IMR-90 (cell line): Measurements from ENCODE around the gene SPCS2. TPM values are rescaled to one million over a fixed set of nuclear protein-coding genes. Genes with fewer than 3 reads are reported as not detected.

Source experiments
- ATAC-seq: fragments of 200-7000 bp; cut with Tn5 transposase; 2 replicates; pipeline ENCODE4 v1.9.1; 2020; ENCODE audit warnings: low read depth, mild to moderate bottlenecking, moderate library complexity
- BruUV-seq: library from RNA; stranded (reverse); fragments of 400-500 nt; replicated peaks from 2 replicates; lab custom pipeline; 2021; lab: Mats Ljungman, UMichigan
- CTCF ChIA-PET: fragments of 300-600 bp; formaldehyde crosslinking; extraction: SDS; loops from one replicate; lab custom pipeline; 2021; ENCODE audit warnings: antibody characterized with exemption; lab: Yijun Ruan, JAX
- POLR2A ChIA-PET: fragments of 300-600 bp; sonication (Branson Sonifier 250); formaldehyde crosslinking; loops from one replicate; lab custom pipeline; 2022; ENCODE audit warnings: antibody characterized with exemption; ENCODE audit not compliant: unreplicated experiment; lab: Charles Lee
- DNase-seq: peaks from one replicate; pipeline ENCODE4 v3.0.0; 2013
- H2AFZ ChIP-seq: replicated peaks from 2 replicates; pipeline ENCODE3; 2013; ENCODE audit warnings: low read length, mild to moderate bottlenecking; ENCODE audit not compliant: poor library complexity
- H2AK5ac ChIP-seq: 2 replicates; pipeline ENCODE4 v1.6.1; 2013; ENCODE audit warnings: low read depth, low read length, inconsistent platforms
- H2AK9ac ChIP-seq: replicated peaks from 2 replicates; pipeline ENCODE3; 2013; ENCODE audit warnings: mild to moderate bottlenecking, low read depth, low read length, moderate library complexity; ENCODE audit not compliant: poor library complexity
- H2BK120ac ChIP-seq: 2 replicates; pipeline ENCODE4 v1.6.1; 2013; ENCODE audit warnings: low read depth, low read length, inconsistent platforms
- H2BK15ac ChIP-seq: 3 replicates; pipeline ENCODE4 v1.6.1; 2013; ENCODE audit warnings: low read depth, low read length, inconsistent platforms
- H2BK20ac ChIP-seq: 2 replicates; pipeline ENCODE4 v1.6.1; 2013; ENCODE audit warnings: low read depth, mild to moderate bottlenecking, inconsistent platforms, low read length, moderate library complexity
- H2BK5ac ChIP-seq: 2 replicates; pipeline ENCODE4 v1.6.1; 2013; ENCODE audit warnings: mild to moderate bottlenecking, low read depth, low read length, inconsistent platforms; ENCODE audit not compliant: poor library complexity, severe bottlenecking
- H3K14ac ChIP-seq: replicated peaks from 2 replicates; pipeline ENCODE4 v1.6.1; 2013; ENCODE audit warnings: low read depth, low read length, inconsistent platforms
- H3K18ac ChIP-seq: 2 replicates; pipeline ENCODE4 v1.6.1; 2013; ENCODE audit warnings: low read depth, low read length, control low read depth
- H3K23ac ChIP-seq: 2 replicates; pipeline ENCODE4 v1.6.1; 2013; ENCODE audit warnings: low read depth, low read length, inconsistent platforms
- H3K27ac ChIP-seq: 2 replicates; pipeline ENCODE4 v1.5.1; 2013; ENCODE audit warnings: mild to moderate bottlenecking, control low read depth, low read length; ENCODE audit not compliant: insufficient read depth
- H3K27me3 ChIP-seq: 2 replicates; pipeline ENCODE4 v1.6.1; 2013; ENCODE audit warnings: low read length; ENCODE audit not compliant: control insufficient read depth, insufficient read depth
- H3K36me3 ChIP-seq: 2 replicates; pipeline ENCODE4 v1.6.1; 2013; ENCODE audit warnings: low read length, mixed read lengths; ENCODE audit not compliant: control insufficient read depth, insufficient read depth
- H3K4ac ChIP-seq: 2 replicates; pipeline ENCODE4 v1.6.1; 2013; ENCODE audit warnings: low read depth, low read length, inconsistent platforms
- H3K4me1 ChIP-seq: 2 replicates; pipeline ENCODE4 v1.6.1; 2013; ENCODE audit warnings: low read length, mixed read lengths; ENCODE audit not compliant: control insufficient read depth, insufficient read depth
- H3K4me2 ChIP-seq: 2 replicates; pipeline ENCODE4 v1.6.1; 2013; ENCODE audit warnings: low read depth, mild to moderate bottlenecking, control low read depth, low read length, moderate library complexity
- H3K4me3 ChIP-seq: 2 replicates; pipeline ENCODE4 v1.5.1; 2013; ENCODE audit warnings: low read depth, mild to moderate bottlenecking, control low read depth, low read length, moderate library complexity; ENCODE audit not compliant: insufficient read depth
- H3K56ac ChIP-seq: 2 replicates; pipeline ENCODE4 v1.6.1; 2013; ENCODE audit warnings: low read length, inconsistent platforms; ENCODE audit not compliant: insufficient read depth; ENCODE audit errors: extremely low read depth
- H3K79me1 ChIP-seq, 2 experiments: 2 replicates each; pipeline ENCODE4 v1.6.1; 2013; ENCODE audit warnings: low read length in 2 of 2, inconsistent platforms in 1 of 2, low read depth in 1 of 2
- H3K9ac ChIP-seq: 2 replicates; pipeline ENCODE4 v1.6.1; 2013; ENCODE audit warnings: low read depth, low read length, control low read depth
- H3K9me1 ChIP-seq: 2 replicates; pipeline ENCODE4 v1.6.1; 2013; ENCODE audit warnings: low read length, inconsistent platforms; ENCODE audit not compliant: insufficient read depth
- H3K9me3 ChIP-seq: 2 replicates; pipeline ENCODE4 v1.6.1; 2013; ENCODE audit warnings: low read length; ENCODE audit not compliant: control insufficient read depth, insufficient read depth
- H4K20me1 ChIP-seq: 2 replicates; pipeline ENCODE4 v1.6.1; 2013; ENCODE audit warnings: low read length, inconsistent platforms; ENCODE audit not compliant: insufficient read depth
- H4K5ac ChIP-seq: 2 replicates; pipeline ENCODE4 v1.6.1; 2013; ENCODE audit warnings: mild to moderate bottlenecking, low read depth, low read length, control low read depth
- H4K8ac ChIP-seq, 2 experiments: 2 replicates each; pipeline ENCODE4 v1.6.1; 2013; ENCODE audit warnings: low read depth in 2 of 2, low read length in 2 of 2, control low read depth in 1 of 2, inconsistent platforms in 1 of 2
- H4K91ac ChIP-seq: 2 replicates; pipeline ENCODE4 v1.6.1; 2013; ENCODE audit warnings: low read depth, low read length, inconsistent platforms; ENCODE audit not compliant: insufficient read depth
- BHLHE40 ChIP-seq: fragments of 150-350 bp; IDR thresholded peaks from 2 replicates; pipeline ENCODE4 v1.6.1; 2016; ENCODE audit warnings: mild to moderate bottlenecking, low read depth, low read length
- CHD1 ChIP-seq: IDR thresholded peaks from 2 replicates; pipeline ENCODE4 v1.6.1; 2012; ENCODE audit warnings: low read depth, low read length, improper control_type of control experiment
- CTCF ChIP-seq: conservative IDR thresholded peaks from 2 replicates; pipeline ENCODE4 v1.5.1; 2012; ENCODE audit warnings: mild to moderate bottlenecking, low read depth, low read length, improper control_type of control experiment
- ELK1 ChIP-seq: fragments of 150-350 bp; IDR thresholded peaks from 2 replicates; pipeline ENCODE4 v1.6.1; 2016; ENCODE audit warnings: low read depth, mild to moderate bottlenecking, low read length, moderate library complexity, borderline replicate concordance
- MAFK ChIP-seq: IDR thresholded peaks from 2 replicates; pipeline ENCODE4 v1.6.1; 2012; ENCODE audit warnings: low read depth, low read length, improper control_type of control experiment
- MAZ ChIP-seq: IDR thresholded peaks from 2 replicates; pipeline ENCODE4 v1.6.1; 2012; ENCODE audit warnings: low read depth, mild to moderate bottlenecking, low read length, improper control_type of control experiment, moderate library complexity, borderline replicate concordance
- MXI1 ChIP-seq: IDR thresholded peaks from 2 replicates; pipeline ENCODE4 v1.6.1; 2012; ENCODE audit warnings: low read depth, mild to moderate bottlenecking, low read length, moderate library complexity, borderline replicate concordance
- NFE2L2 ChIP-seq: fragments of 150-350 bp; IDR thresholded peaks from 2 replicates; pipeline ENCODE4 v1.6.1; 2016; ENCODE audit warnings: low read depth, mild to moderate bottlenecking, low read length
- POLR2A ChIP-seq: IDR thresholded peaks from 2 replicates; pipeline ENCODE4 v1.6.1; 2012; ENCODE audit warnings: mild to moderate bottlenecking, low read depth, low read length
- RAD21 ChIP-seq: IDR thresholded peaks from 2 replicates; pipeline ENCODE4 v1.6.1; 2012; ENCODE audit warnings: low read length, improper control_type of control experiment
- RCOR1 ChIP-seq: IDR thresholded peaks from 2 replicates; pipeline ENCODE4 v1.6.1; 2012; ENCODE audit warnings: mild to moderate bottlenecking, low read length, improper control_type of control experiment; ENCODE audit not compliant: insufficient replicate concordance
- RFX5 ChIP-seq: IDR thresholded peaks from 2 replicates; pipeline ENCODE4 v1.8.0; 2012; ENCODE audit warnings: low read depth, mild to moderate bottlenecking, low read length, moderate library complexity
- SMC3 ChIP-seq: fragments of 150-350 bp; IDR thresholded peaks from 2 replicates; pipeline ENCODE4 v1.6.1; 2016; ENCODE audit warnings: low read depth, mild to moderate bottlenecking, antibody characterized with exemption, low read length, moderate library complexity
- USF2 ChIP-seq: fragments of 150-350 bp; IDR thresholded peaks from 2 replicates; pipeline ENCODE4 v1.6.1; 2017; ENCODE audit warnings: mild to moderate bottlenecking, antibody characterized with exemption, low read length, low read depth
- WGBS, 2 experiments: methylation state at CpG; one replicate each; pipeline versions ENCODE4 v1.1.5 to v1.1.7; 2013; ENCODE audit warnings: missing lambda C conversion rate in 2 of 2; ENCODE audit not compliant: insufficient read length in 1 of 2; ENCODE audit errors: extremely low coverage in 2 of 2; 5-methylcytosine and 5-hydroxymethylcytosine counted together
- dilution Hi-C: fragments of 300-500 bp; cut with HindIII; formaldehyde crosslinking; loops from one replicate; pipeline ENCODE4 v1.14.3; 2018; ENCODE audit warnings: low sequenced_read_pairs; ENCODE audit not compliant: unreplicated experiment
- in situ Hi-C: fragments of 300-500 bp; cut with MboI; formaldehyde crosslinking; loops from 3 replicates; pipeline ENCODE4 v1.14.3; 2019; ENCODE audit warnings: low sequenced_read_pairs, inconsistent platforms, mixed read lengths
- intact Hi-C: fragments of 100-400 bp; cut with micrococcal nuclease; formaldehyde crosslinking; loops from 2 replicates; pipeline ENCODE4 v1.10.0; 2022
- polyA plus RNA-seq, 3 experiments: library from polyadenylated mRNA; depleted of rRNA; stranded (reverse); fragments of >200 nt; gene quantifications; 2 replicates each; pipeline ENCODE4 v1.2.3, GENCODE V29; 2012; ENCODE audit warnings: low replicate concordance in 1 of 3
- total RNA-seq: library from RNA; depleted of rRNA; stranded (reverse); fragments of >200 nt; gene quantifications from 2 replicates; pipeline ENCODE4 v1.2.3, GENCODE V29; 2012

SPCS2 gene
- total and polyA plus RNA-seq, 2 of the 4 experiments (the other 2 are of a cell fraction) = 15.4 to 76.0 TPM

GRCh38 chr11:74981888-74982287 lies 32.8 kb downstream of the SPCS2 start:
- Histone ChIP-seq H3K27me3 (no peaks in the 10 kb centered on the region), H2BK5ac (no peak overlapping the region), H3K23ac (no peak overlapping the region), H3K9me3 (no peaks in the 10 kb centered on the region), H3K9ac (no peak overlapping the region), H3K14ac (no peak overlapping the region), H3K4ac (no peak overlapping the region), H3K4me1 (no peaks in the 10 kb centered on the region), H2BK20ac (no peak overlapping the region), H4K91ac (no peak overlapping the region), H3K79me1 (no peaks in the 10 kb centered on the region; a peak in 1 of 4 replicates), H4K8ac (no peak overlapping the region), H2AK9ac (no peak overlapping the region), H3K27ac (no peak overlapping the region), H3K18ac (no peak overlapping the region), H4K20me1 (no peaks in the 10 kb centered on the region), H3K4me3 (no peak overlapping the region), H2BK120ac (no peak overlapping the region), H2BK15ac (no peak overlapping the region), H4K5ac (no peak overlapping the region), H2AK5ac (no peak overlapping the region), H2AFZ (no peak overlapping the region), H3K56ac (no peak overlapping the region), H3K9me1 (peaks cover 5% of the 10 kb centered on the region; the same call in 1 of the 2 replicates), H3K4me2 (no peak overlapping the region), H3K36me3 (peaks cover 6% of the 10 kb centered on the region; the same call in 1 of the 2 replicates)
- TF ChIP-seq RFX5 = no peak
- TF ChIP-seq NFE2L2 = no peak
- TF ChIP-seq RCOR1 = no peak
- no peak for TF ChIP-seq USF2
- TF ChIP-seq POLR2A = no peak
- TF ChIP-seq BHLHE40 = no peak
- no peak for TF ChIP-seq MAZ
- TF ChIP-seq CHD1 = no peak
- TF ChIP-seq SMC3 = no peak
- no peak for TF ChIP-seq MXI1
- TF ChIP-seq RAD21 = no peak
- no peak for TF ChIP-seq ELK1
- no peak for TF ChIP-seq CTCF
- no peak for TF ChIP-seq MAFK
- WGBS, 2 experiments = no CpG with 5 or more reads among the region's 1 CpG
- ATAC-seq (no peak), DNase-seq (no peak)
- dilution Hi-C loops (no loop called here), in situ Hi-C loops (no loop called here), intact Hi-C loops (no loop called here)
- BruUV-seq = no TSS peak
- CTCF ChIA-PET = interaction anchor here (0.6 kb wide), 1 partner anchor 265 kb away, joined by 3 read pairs; no protein-coding TSS in a partner anchor
- POLR2A ChIA-PET = no interaction called here
